Nephron (organoid): ENCODE results near the gene CD160.

Source experiments
- H3K27ac Mint-ChIP-seq, 3 experiments: 2 replicates each; pipeline ENCODE4 v1.8.0; 2020; ENCODE audit warnings: mixed read lengths in 3 of 3, mild to moderate bottlenecking in 2 of 3, moderate library complexity in 1 of 3
- H3K27me3 Mint-ChIP-seq: 2 replicates; pipeline ENCODE4 v1.8.0; 2021; ENCODE audit warnings: low read depth, mild to moderate bottlenecking, moderate library complexity, mixed read lengths
- H3K36me3 Mint-ChIP-seq: 2 replicates; pipeline ENCODE4 v1.8.0; 2020; ENCODE audit warnings: low read depth, mixed read lengths
- H3K4me1 Mint-ChIP-seq: 2 replicates; pipeline ENCODE4 v1.8.0; 2020; ENCODE audit warnings: mixed read lengths
- H3K4me3 Mint-ChIP-seq, 3 experiments: 2 replicates each; pipeline ENCODE4 v1.8.0; 2020; ENCODE audit warnings: mild to moderate bottlenecking in 3 of 3, mixed read lengths in 3 of 3, moderate library complexity in 2 of 3
- H3K9me3 Mint-ChIP-seq: 2 replicates; pipeline ENCODE4 v1.8.0; 2020; ENCODE audit warnings: mixed read lengths
- TF ChIP-seq, protein P1 (sequence below), 3 experiments: fragments of 200-600 bp; sonication (generic); IDR thresholded peaks; one replicate each; pipeline ENCODE4 v1.5.0; 2021; ENCODE audit warnings: antibody characterized with exemption in 3 of 3; ENCODE audit not compliant: unreplicated experiment in 3 of 3

The CD160 gene

DNA sequence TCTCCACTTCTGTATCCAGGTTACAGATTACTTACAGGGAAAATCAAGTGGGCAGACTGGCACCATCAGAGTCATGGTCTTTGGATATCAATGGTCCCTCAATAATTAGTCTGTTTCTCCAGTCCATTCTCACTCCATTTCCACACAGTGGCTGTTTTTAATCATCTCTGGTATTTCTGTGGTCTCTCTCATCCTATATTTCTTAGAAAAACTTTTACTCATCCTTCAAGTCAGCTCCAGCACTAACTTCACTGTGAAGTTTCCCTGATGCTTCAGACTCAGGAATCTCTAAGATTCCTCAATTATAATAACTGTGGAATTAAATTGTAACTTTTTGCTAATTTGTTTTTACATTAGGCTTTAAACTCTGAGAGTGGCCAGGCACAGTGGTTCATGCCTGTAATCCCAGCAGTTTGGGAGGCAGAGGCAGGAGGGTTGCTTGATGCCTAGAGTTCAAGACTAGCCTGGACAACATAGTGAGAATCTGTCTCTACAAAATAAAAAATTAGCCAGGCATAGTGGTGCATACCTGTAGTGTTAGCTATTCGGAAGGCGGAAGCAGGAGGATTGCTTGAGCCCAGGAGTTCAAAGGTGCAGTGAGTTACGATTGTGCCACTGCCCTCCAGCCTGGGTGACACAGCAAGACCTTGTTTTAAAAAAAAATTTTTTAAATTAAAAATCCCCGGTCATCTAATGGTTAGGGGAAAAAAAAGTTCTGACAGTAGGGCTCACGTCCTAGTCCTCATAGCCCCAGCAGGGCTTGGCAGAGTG lies 10.6 kb downstream of the CD160 start:
- Mint-ChIP-seq H3K27ac (no peak overlapping the region), H3K4me1 (no peaks in the 10 kb centered on the region), H3K27me3 (no peaks in the 10 kb centered on the region), H3K9me3 (no peaks in the 10 kb centered on the region), H3K36me3 (no peaks in the 10 kb centered on the region), H3K4me3 (no peak overlapping the region)
- TF ChIP-seq, protein P1, sequence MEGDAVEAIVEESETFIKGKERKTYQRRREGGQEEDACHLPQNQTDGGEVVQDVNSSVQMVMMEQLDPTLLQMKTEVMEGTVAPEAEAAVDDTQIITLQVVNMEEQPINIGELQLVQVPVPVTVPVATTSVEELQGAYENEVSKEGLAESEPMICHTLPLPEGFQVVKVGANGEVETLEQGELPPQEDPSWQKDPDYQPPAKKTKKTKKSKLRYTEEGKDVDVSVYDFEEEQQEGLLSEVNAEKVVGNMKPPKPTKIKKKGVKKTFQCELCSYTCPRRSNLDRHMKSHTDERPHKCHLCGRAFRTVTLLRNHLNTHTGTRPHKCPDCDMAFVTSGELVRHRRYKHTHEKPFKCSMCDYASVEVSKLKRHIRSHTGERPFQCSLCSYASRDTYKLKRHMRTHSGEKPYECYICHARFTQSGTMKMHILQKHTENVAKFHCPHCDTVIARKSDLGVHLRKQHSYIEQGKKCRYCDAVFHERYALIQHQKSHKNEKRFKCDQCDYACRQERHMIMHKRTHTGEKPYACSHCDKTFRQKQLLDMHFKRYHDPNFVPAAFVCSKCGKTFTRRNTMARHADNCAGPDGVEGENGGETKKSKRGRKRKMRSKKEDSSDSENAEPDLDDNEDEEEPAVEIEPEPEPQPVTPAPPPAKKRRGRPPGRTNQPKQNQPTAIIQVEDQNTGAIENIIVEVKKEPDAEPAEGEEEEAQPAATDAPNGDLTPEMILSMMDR (IDR thresholded peaks at IDR 0.05; ENCODE audit: unreplicated experiment in 3 of 3), result no peak

DNA sequence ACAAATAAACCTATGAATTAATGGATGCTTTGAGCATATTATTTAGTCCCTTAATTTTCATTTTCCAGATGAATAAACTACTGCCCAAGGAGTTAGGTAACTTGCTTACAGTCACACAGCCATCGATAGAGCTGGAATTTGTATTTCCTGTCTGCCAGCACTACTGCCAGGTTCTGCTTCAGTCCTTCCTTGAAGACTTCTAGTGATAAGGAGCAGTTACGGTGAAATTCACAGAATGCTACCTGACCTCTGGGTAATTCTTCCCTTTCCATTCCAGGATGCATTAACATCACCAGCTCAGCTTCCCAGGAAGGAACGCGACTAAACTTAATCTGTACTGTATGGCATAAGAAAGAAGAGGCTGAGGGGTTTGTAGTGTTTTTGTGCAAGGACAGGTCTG lies 11.2 kb downstream of the CD160 start:
- Mint-ChIP-seq H3K27ac (no peak overlapping the region), H3K27me3 (no peaks in the 10 kb centered on the region), H3K36me3 (no peaks in the 10 kb centered on the region), H3K4me1 (no peaks in the 10 kb centered on the region), H3K9me3 (no peaks in the 10 kb centered on the region), H3K4me3 (no peak overlapping the region)
- TF ChIP-seq, protein P1 (IDR thresholded peaks at IDR 0.05; ENCODE audit: unreplicated experiment in 3 of 3), result no peak

DNA sequence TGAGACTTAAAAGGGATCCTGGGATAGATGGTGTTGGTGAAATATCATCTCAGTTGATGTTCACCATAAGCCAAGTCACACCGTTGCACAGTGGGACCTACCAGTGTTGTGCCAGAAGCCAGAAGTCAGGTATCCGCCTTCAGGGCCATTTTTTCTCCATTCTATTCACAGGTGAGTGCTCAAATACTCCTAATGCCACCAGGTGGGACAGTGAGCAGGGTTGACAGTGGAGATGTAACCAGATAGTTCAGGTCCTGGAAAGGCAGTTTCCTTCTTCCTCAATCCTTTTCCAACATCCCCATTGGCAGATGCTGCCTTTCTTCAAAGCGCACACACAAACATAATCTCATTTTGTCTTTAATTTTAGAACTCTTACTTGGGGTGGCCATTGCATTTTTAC lies 11.6 kb downstream of the CD160 start:
- no peaks in the 10 kb centered on the region for H3K36me3 Mint-ChIP-seq
- H3K4me3 Mint-ChIP-seq, result no peak overlapping the region
- H3K4me1 Mint-ChIP-seq, result no peaks in the 10 kb centered on the region
- TF ChIP-seq, protein P1 (IDR thresholded peaks at IDR 0.05; ENCODE audit: unreplicated experiment in 3 of 3), result no peak
- no peaks in the 10 kb centered on the region for H3K9me3 Mint-ChIP-seq
- no peaks in the 10 kb centered on the region for H3K27me3 Mint-ChIP-seq
- H3K27ac Mint-ChIP-seq, result no peak overlapping the region

DNA sequence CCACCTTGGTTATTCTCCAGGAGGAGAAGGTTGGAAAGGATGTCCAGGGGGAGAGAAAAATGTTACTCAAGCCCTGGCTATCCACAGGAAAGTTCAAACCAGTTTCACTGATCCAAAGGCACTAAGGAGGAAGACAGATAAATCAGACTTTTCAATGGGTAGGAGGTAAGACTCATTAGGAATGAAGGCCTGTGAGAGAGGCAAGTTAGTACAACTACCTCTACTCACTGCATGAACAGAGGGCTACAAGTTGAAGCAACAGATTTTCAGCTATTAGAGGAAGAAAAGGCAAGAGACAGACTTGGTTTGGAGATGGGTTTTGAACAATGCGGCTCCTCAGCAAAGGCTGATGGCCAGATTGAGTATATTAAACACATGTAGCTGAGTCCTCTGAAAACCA lies 16.9 kb downstream of the CD160 start:
- H3K4me3 Mint-ChIP-seq, result no peak overlapping the region
- H3K36me3 Mint-ChIP-seq, result peaks cover 6% of the 10 kb centered on the region
- TF ChIP-seq, protein P1 (IDR thresholded peaks at IDR 0.05; ENCODE audit: unreplicated experiment in 3 of 3), result no peak
- no peaks in the 10 kb centered on the region for H3K4me1 Mint-ChIP-seq
- no peaks in the 10 kb centered on the region for H3K27me3 Mint-ChIP-seq
- no peak overlapping the region for H3K27ac Mint-ChIP-seq
- H3K9me3 Mint-ChIP-seq, result no peaks in the 10 kb centered on the region

DNA sequence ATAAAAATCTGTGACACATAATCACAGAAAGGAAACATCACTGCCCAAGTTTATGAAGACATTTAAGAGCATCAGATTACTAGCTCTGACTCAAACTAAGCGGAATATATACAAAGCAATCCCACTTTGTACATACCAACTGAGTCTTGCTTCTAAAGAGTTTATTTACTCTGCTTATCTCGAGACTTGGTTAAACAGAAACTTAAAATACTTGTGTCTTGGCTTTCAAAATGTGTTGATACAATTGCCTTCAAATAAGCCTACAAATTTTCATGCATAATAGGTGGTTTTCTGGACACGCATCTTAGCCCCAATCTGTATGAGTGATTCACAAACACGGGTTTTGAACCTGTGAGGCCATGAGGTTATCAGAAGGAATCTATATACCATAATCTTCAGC lies 21.0 kb downstream of the CD160 start:
- no peaks in the 10 kb centered on the region for H3K9me3 Mint-ChIP-seq
- no peaks in the 10 kb centered on the region for H3K4me1 Mint-ChIP-seq
- no peaks in the 10 kb centered on the region for H3K27me3 Mint-ChIP-seq
- no peak overlapping the region for H3K4me3 Mint-ChIP-seq
- H3K27ac Mint-ChIP-seq, result no peak overlapping the region
- TF ChIP-seq, protein P1 (IDR thresholded peaks at IDR 0.05; ENCODE audit: unreplicated experiment in 3 of 3), result no peak
- H3K36me3 Mint-ChIP-seq, result peaks cover 40% of the 10 kb centered on the region
